ENCODE results near the gene MAPK9. TPM values are rescaled to one million over a fixed set of nuclear protein-coding genes. Genes with fewer than 3 reads are reported as not detected.

The MAPK9 gene
- total RNA-seq, 1 experiment from 2014 or later, result 43.4 TPM

GRCh38 chr5:180318456-180319089 lies 26.7 kb upstream of the MAPK9 start:
- BruUV-seq (replicated peaks), result no TSS peak
- H3K27ac ChIP-seq (ENCODE audit: low read depth, low read length), result no peak overlapping the region
- H3K9me3 ChIP-seq (ENCODE audit: control insufficient read depth in 1 of 2, insufficient read depth in 1 of 2, low read depth in 1 of 2, low read length in 2 of 2), result no peaks in the 10 kb centered on the region
- TF ChIP-seq CTCF (IDR thresholded peaks at IDR 0.05 in 2 of 3, conservative IDR thresholded peaks at IDR 0.05 in 1 of 3; ENCODE audit: borderline replicate concordance in 1 of 3, insufficient read depth in 1 of 3, low read depth in 2 of 3, low read length in 2 of 3) (0 out of 6 replicates have a peak, but pooled peaks of 1 of the 3 experiments have one; percentile 16), TCF7L2 (IDR thresholded peaks at IDR 0.05; ENCODE audit: borderline replicate concordance, extremely low read depth, insufficient read depth, insufficient read length) (no peak), ELF1 (IDR thresholded peaks at IDR 0.05; ENCODE audit: borderline replicate concordance, low read depth) (no peak), CBX3 (IDR thresholded peaks at IDR 0.05; ENCODE audit: low read depth) (no peak)
- TF ChIP-seq, protein P1, sequence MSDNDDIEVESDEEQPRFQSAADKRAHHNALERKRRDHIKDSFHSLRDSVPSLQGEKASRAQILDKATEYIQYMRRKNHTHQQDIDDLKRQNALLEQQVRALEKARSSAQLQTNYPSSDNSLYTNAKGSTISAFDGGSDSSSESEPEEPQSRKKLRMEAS (IDR thresholded peaks at IDR 0.05), result no peak
- no peaks in the 10 kb centered on the region for H3K9me2 ChIP-seq (ENCODE audit: insufficient read depth)
- ATAC-seq (no peak), DNase-seq (ENCODE audit: low read depth, low spot score) (no peak)
- ChIA-PET RAD21 (ENCODE audit: low non-redundant PET in 1 of 2, low total read pairs in 2 of 2, uncharacterized antibody in 2 of 2, unreplicated experiment in 2 of 2) (no interaction called here), CTCF (interaction anchor here (1.1 to 1.7 kb wide), 2 partner anchors 10 to 13 kb away, joined by 3 to 13 read pairs; no protein-coding TSS in a partner anchor), POLR2A (no interaction called here)
- H3K36me3 ChIP-seq (ENCODE audit: control insufficient read depth in 1 of 2, insufficient read depth in 2 of 2, low read length in 2 of 2), result no peaks in the 10 kb centered on the region
- no peak overlapping the region for H3K9ac ChIP-seq (ENCODE audit: low read length)
- H3K4me2 ChIP-seq (ENCODE audit: low read length), result no peak overlapping the region
- no peak overlapping the region for H2AFZ ChIP-seq (ENCODE audit: low read depth, low read length, poor library complexity, severe bottlenecking)
- H3K27me3 ChIP-seq (ENCODE audit: insufficient read depth, low read length), result no peaks in the 10 kb centered on the region
- no peak overlapping the region for H3K4me3 ChIP-seq (replicated peaks in 1 of 2; ENCODE audit: low read depth in 1 of 2, low read length in 2 of 2)
- H3K4me1 ChIP-seq (ENCODE audit: control insufficient read depth in 1 of 2, insufficient read depth in 2 of 2, low read length in 2 of 2), result no peaks in the 10 kb centered on the region
- H4K20me1 ChIP-seq (ENCODE audit: insufficient read depth), result no peaks in the 10 kb centered on the region
- no peaks in the 10 kb centered on the region for H3K79me2 ChIP-seq (ENCODE audit: insufficient read depth, low read length)
- intact Hi-C loops (cut with micrococcal nuclease), result no loop called here

GRCh38 chr5:180316586-180316985 lies 24.7 kb upstream of the MAPK9 start:
- Histone ChIP-seq H3K9ac (ENCODE audit: low read length) (no peak overlapping the region), H3K9me3 (ENCODE audit: control insufficient read depth in 1 of 2, insufficient read depth in 1 of 2, low read depth in 1 of 2, low read length in 2 of 2) (no peaks in the 10 kb centered on the region), H3K4me1 (ENCODE audit: control insufficient read depth in 1 of 2, insufficient read depth in 2 of 2, low read length in 2 of 2) (no peaks in the 10 kb centered on the region), H3K36me3 (ENCODE audit: control insufficient read depth in 1 of 2, insufficient read depth in 2 of 2, low read length in 2 of 2) (no peaks in the 10 kb centered on the region), H3K79me2 (ENCODE audit: insufficient read depth, low read length) (no peaks in the 10 kb centered on the region), H3K27me3 (ENCODE audit: insufficient read depth, low read length) (no peaks in the 10 kb centered on the region), H3K4me2 (ENCODE audit: low read length) (no peak overlapping the region), H2AFZ (ENCODE audit: low read depth, low read length, poor library complexity, severe bottlenecking) (no peak overlapping the region), H3K9me2 (ENCODE audit: insufficient read depth) (no peaks in the 10 kb centered on the region), H4K20me1 (ENCODE audit: insufficient read depth) (no peaks in the 10 kb centered on the region), H3K27ac (ENCODE audit: low read depth, low read length) (no peak overlapping the region), H3K4me3 (replicated peaks in 1 of 2; ENCODE audit: low read depth in 1 of 2, low read length in 2 of 2) (no peak overlapping the region)
- ChIA-PET CTCF (interaction anchor here (0.7 to 3.6 kb wide), 11 partner anchors 8 to 200 kb away, joined by 3 to 31 read pairs (median 3); partner anchors contain the start of genes CNOT6 and MAPK9), RAD21 (ENCODE audit: low non-redundant PET in 1 of 2, low total read pairs in 2 of 2, uncharacterized antibody in 2 of 2, unreplicated experiment in 2 of 2) (no interaction called here), POLR2A (no interaction called here)
- TF ChIP-seq CTCF (IDR thresholded peaks at IDR 0.05 in 2 of 3, conservative IDR thresholded peaks at IDR 0.05 in 1 of 3; ENCODE audit: borderline replicate concordance in 1 of 3, insufficient read depth in 1 of 3, low read depth in 2 of 3, low read length in 2 of 3), result no peak
- TF ChIP-seq POLR2AphosphoS5 (IDR thresholded peaks at IDR 0.05; ENCODE audit: low read depth, low read length), result no peak
- no peak for TF ChIP-seq ELF1 (IDR thresholded peaks at IDR 0.05; ENCODE audit: borderline replicate concordance, low read depth)
- no peak for TF ChIP-seq ZFX (IDR thresholded peaks at IDR 0.05)
- DNase-seq (ENCODE audit: low read depth, low spot score) (no peak), ATAC-seq (no peak)
- intact Hi-C loops (cut with micrococcal nuclease), result no loop called here
- no TSS peak for BruUV-seq (replicated peaks)

Measured in HCT116 (cell line).